ENCODE results near the gene SLC35F3.

SLC35F3 gene

DNA sequence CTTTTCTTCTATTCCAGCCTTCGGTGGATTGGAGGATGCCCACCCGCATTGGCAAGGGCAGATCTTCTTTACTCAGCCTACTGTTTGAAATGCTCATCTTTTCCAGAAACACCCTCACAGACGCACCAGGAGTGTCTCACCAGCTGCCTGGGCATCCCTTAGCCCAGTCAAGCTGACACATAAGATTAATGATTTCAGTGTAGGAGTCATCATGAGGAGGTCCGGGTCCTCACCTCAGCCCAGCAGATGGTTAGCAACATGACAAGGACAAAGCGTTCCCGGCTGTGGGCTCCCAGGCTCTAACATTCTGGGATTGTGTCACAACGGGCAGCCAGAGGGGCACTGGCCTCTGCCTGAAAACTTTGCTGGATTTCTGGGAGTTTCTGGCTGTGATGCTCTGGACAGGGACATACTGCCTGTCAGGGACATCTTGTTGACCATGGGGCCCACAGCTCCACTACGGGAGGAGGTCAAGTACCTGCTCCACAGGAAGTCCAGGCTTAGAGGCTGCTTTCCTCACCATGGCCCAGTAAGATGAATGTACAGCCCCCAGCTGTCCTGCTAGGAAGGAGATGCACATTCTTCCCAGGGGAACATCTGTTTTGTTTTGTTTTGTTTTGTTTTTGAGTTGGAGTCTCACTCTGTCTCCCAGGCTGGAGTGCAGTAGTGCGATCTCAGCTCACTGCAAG, 264.8 kb downstream of the SLC35F3 start:
- no peak overlapping the region for H3K4me2 ChIP-seq (ENCODE audit: low read depth, low read length, poor library complexity, severe bottlenecking)

DNA sequence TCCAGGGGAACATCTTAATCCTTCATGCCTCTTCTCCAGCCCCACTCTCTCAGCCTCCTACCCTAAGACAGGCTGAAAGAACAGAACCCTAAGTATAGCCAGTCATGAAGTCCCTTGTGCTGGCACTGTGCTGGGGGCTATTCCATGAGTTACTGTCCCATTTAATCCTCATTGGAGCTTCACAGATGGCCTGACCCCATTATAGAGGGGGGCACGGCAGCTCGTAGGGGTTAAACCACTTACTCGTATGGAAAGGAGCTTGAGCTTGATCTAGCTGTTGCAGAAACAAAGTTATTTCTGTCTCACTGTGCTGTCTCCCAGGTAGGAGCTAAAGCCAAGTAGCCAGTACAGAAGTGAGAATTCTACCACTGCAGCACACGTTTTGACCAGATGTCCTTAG, 265.6 kb downstream of the SLC35F3 start:
- Histone ChIP-seq H3K27ac (ENCODE audit: low read depth, low read length) (no peak overlapping the region), H3K4me3 (ENCODE audit: insufficient read depth, low read length, poor library complexity, severe bottlenecking) (no peak overlapping the region), H3K9me3 (ENCODE audit: insufficient read depth, low read length) (no peaks in the 10 kb centered on the region), H3K9ac (ENCODE audit: low read length) (no peak overlapping the region), H3K36me3 (ENCODE audit: low read length) (no peaks in the 10 kb centered on the region), H3K27me3 (ENCODE audit: low read length) (no peaks in the 10 kb centered on the region), H4K20me1 (ENCODE audit: low read depth, low read length) (no peaks in the 10 kb centered on the region), H2AFZ (ENCODE audit: low read depth, low read length, severe bottlenecking) (no peak overlapping the region), H3K4me2 (ENCODE audit: low read depth, low read length, poor library complexity, severe bottlenecking) (no peak overlapping the region), H3K79me2 (ENCODE audit: insufficient read depth, low read length) (no peaks in the 10 kb centered on the region), H3K9me2 (replicated peaks; ENCODE audit: insufficient read depth, low read length) (no peaks in the 10 kb centered on the region), H3F3A (ENCODE audit: insufficient read depth) (no peaks in the 10 kb centered on the region)
- no peak for TF ChIP-seq EZH2phosphoT487 (conservative IDR thresholded peaks at IDR 0.05; ENCODE audit: low read length)
- TF ChIP-seq, protein P1, sequence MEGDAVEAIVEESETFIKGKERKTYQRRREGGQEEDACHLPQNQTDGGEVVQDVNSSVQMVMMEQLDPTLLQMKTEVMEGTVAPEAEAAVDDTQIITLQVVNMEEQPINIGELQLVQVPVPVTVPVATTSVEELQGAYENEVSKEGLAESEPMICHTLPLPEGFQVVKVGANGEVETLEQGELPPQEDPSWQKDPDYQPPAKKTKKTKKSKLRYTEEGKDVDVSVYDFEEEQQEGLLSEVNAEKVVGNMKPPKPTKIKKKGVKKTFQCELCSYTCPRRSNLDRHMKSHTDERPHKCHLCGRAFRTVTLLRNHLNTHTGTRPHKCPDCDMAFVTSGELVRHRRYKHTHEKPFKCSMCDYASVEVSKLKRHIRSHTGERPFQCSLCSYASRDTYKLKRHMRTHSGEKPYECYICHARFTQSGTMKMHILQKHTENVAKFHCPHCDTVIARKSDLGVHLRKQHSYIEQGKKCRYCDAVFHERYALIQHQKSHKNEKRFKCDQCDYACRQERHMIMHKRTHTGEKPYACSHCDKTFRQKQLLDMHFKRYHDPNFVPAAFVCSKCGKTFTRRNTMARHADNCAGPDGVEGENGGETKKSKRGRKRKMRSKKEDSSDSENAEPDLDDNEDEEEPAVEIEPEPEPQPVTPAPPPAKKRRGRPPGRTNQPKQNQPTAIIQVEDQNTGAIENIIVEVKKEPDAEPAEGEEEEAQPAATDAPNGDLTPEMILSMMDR (IDR thresholded peaks at IDR 0.05; ENCODE audit: insufficient read depth, low read length, poor library complexity, severe bottlenecking) = no peak

More for the DNA sequence above, 264.8 kb downstream of the SLC35F3 start:
- TF ChIP-seq EZH2phosphoT487 (conservative IDR thresholded peaks at IDR 0.05; ENCODE audit: low read length) = no peak
- TF ChIP-seq, protein P1 (IDR thresholded peaks at IDR 0.05; ENCODE audit: insufficient read depth, low read length, poor library complexity, severe bottlenecking) = no peak
- H3F3A ChIP-seq (ENCODE audit: insufficient read depth) = no peaks in the 10 kb centered on the region
- no peak overlapping the region for H2AFZ ChIP-seq (ENCODE audit: low read depth, low read length, severe bottlenecking)
- H4K20me1 ChIP-seq (ENCODE audit: low read depth, low read length) = no peaks in the 10 kb centered on the region
- H3K9me3 ChIP-seq (ENCODE audit: insufficient read depth, low read length) = no peaks in the 10 kb centered on the region
- H3K27me3 ChIP-seq (ENCODE audit: low read length) = no peaks in the 10 kb centered on the region
- no peak overlapping the region for H3K27ac ChIP-seq (ENCODE audit: low read depth, low read length)
- H3K9me2 ChIP-seq (replicated peaks; ENCODE audit: insufficient read depth, low read length) = no peaks in the 10 kb centered on the region
- no peaks in the 10 kb centered on the region for H3K36me3 ChIP-seq (ENCODE audit: low read length)
- no peak overlapping the region for H3K4me3 ChIP-seq (ENCODE audit: insufficient read depth, low read length, poor library complexity, severe bottlenecking)
- H3K9ac ChIP-seq (ENCODE audit: low read length) = no peak overlapping the region
- H3K79me2 ChIP-seq (ENCODE audit: insufficient read depth, low read length) = no peaks in the 10 kb centered on the region

DNA sequence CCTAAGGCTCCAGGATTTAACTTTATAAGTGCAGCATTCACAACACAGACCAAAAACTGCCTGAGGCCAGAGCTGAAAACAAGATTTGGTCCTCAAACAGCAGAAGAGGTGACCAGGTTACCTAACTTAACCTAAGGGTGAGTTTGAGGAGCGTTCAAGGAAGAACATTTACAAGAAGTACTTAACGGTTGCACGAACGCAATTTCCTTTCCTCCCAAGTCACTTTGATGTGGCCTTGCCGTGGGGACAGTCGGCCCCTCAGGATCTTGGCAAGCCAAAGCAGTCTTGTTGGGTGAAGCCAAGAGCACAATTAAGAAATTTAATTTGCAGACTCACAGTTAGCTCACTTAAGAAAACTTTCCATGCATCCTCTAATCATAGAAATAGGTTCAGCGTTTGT, 266.1 kb downstream of the SLC35F3 start:
- Histone ChIP-seq H4K20me1 (ENCODE audit: low read depth, low read length) (no peaks in the 10 kb centered on the region), H2AFZ (ENCODE audit: low read depth, low read length, severe bottlenecking) (no peak overlapping the region), H3K36me3 (ENCODE audit: low read length) (no peaks in the 10 kb centered on the region), H3K4me3 (ENCODE audit: insufficient read depth, low read length, poor library complexity, severe bottlenecking) (no peak overlapping the region), H3K9ac (ENCODE audit: low read length) (no peak overlapping the region), H3K9me2 (replicated peaks; ENCODE audit: insufficient read depth, low read length) (no peaks in the 10 kb centered on the region), H3K27me3 (ENCODE audit: low read length) (no peaks in the 10 kb centered on the region), H3K79me2 (ENCODE audit: insufficient read depth, low read length) (no peaks in the 10 kb centered on the region), H3F3A (ENCODE audit: insufficient read depth) (no peaks in the 10 kb centered on the region), H3K27ac (ENCODE audit: low read depth, low read length) (no peak overlapping the region), H3K9me3 (ENCODE audit: insufficient read depth, low read length) (no peaks in the 10 kb centered on the region), H3K4me2 (ENCODE audit: low read depth, low read length, poor library complexity, severe bottlenecking) (no peak overlapping the region)
- TF ChIP-seq, protein P1 (IDR thresholded peaks at IDR 0.05; ENCODE audit: insufficient read depth, low read length, poor library complexity, severe bottlenecking) = no peak
- TF ChIP-seq EZH2phosphoT487 (conservative IDR thresholded peaks at IDR 0.05; ENCODE audit: low read length) = no peak
